ENCODE data around the gene SLC35E1. TPM values are rescaled to one million over a fixed set of nuclear protein-coding genes. Genes with fewer than 3 reads are reported as not detected.

The SLC35E1 gene
- 43.5 TPM for total RNA-seq (2021; ENCODE audit: unreplicated experiment)
- polyA plus RNA-seq (2012; ENCODE audit: insufficient read length): 48.2 TPM
- Bru-seq, nascent RNA: percentile 81 among the genes with signal in this experiment
- BruChase-seq, experiment 1, labeled RNA remaining after a 2-hour chase: percentile 96 among the genes with signal in this experiment
- BruChase-seq, experiment 2, labeled RNA remaining after a 6-hour chase: percentile 99 among the genes with signal in this experiment
- long read RNA-seq, full-length matches to known transcripts: 50 of 83 reads
- long read RNA-seq, partial matches to known transcripts: 5 of 83 reads
- long read RNA-seq, other reads (novel, unspliced or antisense): 28 of 83 reads

DNA sequence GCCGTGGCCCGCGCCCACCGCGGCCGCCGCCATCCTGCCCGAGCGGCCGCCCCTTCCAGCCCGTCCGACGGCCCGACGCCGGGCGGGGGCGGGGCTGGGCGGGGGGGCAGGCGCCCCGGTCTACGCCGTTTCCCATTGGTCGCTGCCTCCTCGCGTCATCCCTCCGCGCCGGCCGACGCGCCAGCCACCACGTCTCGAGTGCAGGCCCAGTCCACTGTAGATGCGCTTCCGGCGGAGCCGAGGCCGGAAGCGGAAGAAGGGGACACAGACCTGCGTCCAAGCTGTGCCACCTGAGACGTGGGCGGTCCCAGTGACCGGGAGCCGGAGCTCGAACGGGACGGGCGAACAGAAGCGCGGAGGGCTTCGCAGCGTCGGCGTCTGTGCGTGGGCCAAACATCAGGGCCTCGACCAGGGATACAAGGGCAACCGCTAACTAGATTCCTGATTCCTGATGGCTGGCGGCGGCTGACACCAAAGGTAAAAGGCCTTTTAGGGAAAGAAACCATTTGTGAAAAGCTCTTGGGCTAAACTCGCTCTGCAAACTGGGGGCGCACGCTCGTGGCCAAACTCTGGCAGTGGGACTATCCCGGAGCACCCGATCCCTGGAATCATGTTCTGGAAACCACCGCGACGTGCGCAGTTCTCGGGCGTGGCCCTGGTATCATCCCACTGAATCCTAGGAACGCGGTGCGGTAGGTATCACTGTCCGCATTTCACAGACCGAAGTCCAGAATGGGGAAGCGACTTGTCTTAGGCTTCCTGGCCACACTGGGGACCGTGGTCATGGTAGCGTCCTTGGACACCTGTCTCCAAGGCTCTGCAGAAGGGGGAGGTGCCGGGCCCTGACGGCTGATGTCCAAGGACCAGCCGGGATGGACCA is at the start of gene SLC35E1:
TSS of gene SLC35E1 (minus strand) at position 84 of the 880 bp plus-strand sequence. CDS start at position 33, 51 bp downstream.
- peak; percentile 78 for TF ChIP-seq POLR2AphosphoS5 (IDR thresholded peaks at IDR 0.05; ENCODE audit: low read depth, low read length)
- TF ChIP-seq, protein P1, sequence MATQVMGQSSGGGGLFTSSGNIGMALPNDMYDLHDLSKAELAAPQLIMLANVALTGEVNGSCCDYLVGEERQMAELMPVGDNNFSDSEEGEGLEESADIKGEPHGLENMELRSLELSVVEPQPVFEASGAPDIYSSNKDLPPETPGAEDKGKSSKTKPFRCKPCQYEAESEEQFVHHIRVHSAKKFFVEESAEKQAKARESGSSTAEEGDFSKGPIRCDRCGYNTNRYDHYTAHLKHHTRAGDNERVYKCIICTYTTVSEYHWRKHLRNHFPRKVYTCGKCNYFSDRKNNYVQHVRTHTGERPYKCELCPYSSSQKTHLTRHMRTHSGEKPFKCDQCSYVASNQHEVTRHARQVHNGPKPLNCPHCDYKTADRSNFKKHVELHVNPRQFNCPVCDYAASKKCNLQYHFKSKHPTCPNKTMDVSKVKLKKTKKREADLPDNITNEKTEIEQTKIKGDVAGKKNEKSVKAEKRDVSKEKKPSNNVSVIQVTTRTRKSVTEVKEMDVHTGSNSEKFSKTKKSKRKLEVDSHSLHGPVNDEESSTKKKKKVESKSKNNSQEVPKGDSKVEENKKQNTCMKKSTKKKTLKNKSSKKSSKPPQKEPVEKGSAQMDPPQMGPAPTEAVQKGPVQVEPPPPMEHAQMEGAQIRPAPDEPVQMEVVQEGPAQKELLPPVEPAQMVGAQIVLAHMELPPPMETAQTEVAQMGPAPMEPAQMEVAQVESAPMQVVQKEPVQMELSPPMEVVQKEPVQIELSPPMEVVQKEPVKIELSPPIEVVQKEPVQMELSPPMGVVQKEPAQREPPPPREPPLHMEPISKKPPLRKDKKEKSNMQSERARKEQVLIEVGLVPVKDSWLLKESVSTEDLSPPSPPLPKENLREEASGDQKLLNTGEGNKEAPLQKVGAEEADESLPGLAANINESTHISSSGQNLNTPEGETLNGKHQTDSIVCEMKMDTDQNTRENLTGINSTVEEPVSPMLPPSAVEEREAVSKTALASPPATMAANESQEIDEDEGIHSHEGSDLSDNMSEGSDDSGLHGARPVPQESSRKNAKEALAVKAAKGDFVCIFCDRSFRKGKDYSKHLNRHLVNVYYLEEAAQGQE (IDR thresholded peaks at IDR 0.05; ENCODE audit: insufficient read depth in 1 of 2, low read depth in 2 of 2, low read length in 1 of 2): peak in 1 of 2 experiments; percentile 69; a peak in 1 of 4 replicates
- no peak for TF ChIP-seq TCF7L2 (IDR thresholded peaks at IDR 0.05; ENCODE audit: low read depth, low read length)
- peak; percentile 27; the same call in 1 of the 2 replicates for TF ChIP-seq SIN3A (IDR thresholded peaks at IDR 0.05; ENCODE audit: borderline replicate concordance, insufficient read depth, low read depth, low read length)
- TF ChIP-seq, protein P2, sequence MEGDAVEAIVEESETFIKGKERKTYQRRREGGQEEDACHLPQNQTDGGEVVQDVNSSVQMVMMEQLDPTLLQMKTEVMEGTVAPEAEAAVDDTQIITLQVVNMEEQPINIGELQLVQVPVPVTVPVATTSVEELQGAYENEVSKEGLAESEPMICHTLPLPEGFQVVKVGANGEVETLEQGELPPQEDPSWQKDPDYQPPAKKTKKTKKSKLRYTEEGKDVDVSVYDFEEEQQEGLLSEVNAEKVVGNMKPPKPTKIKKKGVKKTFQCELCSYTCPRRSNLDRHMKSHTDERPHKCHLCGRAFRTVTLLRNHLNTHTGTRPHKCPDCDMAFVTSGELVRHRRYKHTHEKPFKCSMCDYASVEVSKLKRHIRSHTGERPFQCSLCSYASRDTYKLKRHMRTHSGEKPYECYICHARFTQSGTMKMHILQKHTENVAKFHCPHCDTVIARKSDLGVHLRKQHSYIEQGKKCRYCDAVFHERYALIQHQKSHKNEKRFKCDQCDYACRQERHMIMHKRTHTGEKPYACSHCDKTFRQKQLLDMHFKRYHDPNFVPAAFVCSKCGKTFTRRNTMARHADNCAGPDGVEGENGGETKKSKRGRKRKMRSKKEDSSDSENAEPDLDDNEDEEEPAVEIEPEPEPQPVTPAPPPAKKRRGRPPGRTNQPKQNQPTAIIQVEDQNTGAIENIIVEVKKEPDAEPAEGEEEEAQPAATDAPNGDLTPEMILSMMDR (IDR thresholded peaks at IDR 0.05): no peak
- ATAC-seq (peak; percentile 98), DNase-seq (ENCODE audit: low read depth, low spot score) (peak; percentile 61)
- CTCF ChIA-PET: no interaction called here
- peaks cover 8% of the 10 kb centered on the region for H3K4me1 ChIP-seq (ENCODE audit: control insufficient read depth, insufficient read depth, low read length)
- H3K36me3 ChIP-seq (ENCODE audit: control insufficient read depth, insufficient read depth, low read length): peaks cover 4% of the 10 kb centered on the region; the same call in 1 of the 2 replicates
- intact Hi-C loops (cut with micrococcal nuclease; ENCODE audit: unreplicated experiment) (no loop called here), in situ Hi-C loops (cut with HindIII; ENCODE audit: low pct_unique_long_range_greater_than_20kb, low sequenced_read_pairs) (no loop called here)
- peak within 1 kb of the TSS; percentile 87 for H3K27ac ChIP-seq (ENCODE audit: low read length)
- H3K27me3 ChIP-seq (ENCODE audit: control insufficient read depth, insufficient read depth, low read length): no peaks in the 10 kb centered on the region
- TSS peak; percentile 86 for BruUV-seq (replicated peaks)
- H3K9me3 ChIP-seq (ENCODE audit: control insufficient read depth, insufficient read depth, low read depth, low read length): no peaks in the 10 kb centered on the region
- POLR2A ChIA-PET: no interaction called here
- H3K4me3 ChIP-seq (ENCODE audit: low read depth in 2 of 2, low read length in 2 of 2): peak within 1 kb of the TSS; percentile 93 to 94

DNA sequence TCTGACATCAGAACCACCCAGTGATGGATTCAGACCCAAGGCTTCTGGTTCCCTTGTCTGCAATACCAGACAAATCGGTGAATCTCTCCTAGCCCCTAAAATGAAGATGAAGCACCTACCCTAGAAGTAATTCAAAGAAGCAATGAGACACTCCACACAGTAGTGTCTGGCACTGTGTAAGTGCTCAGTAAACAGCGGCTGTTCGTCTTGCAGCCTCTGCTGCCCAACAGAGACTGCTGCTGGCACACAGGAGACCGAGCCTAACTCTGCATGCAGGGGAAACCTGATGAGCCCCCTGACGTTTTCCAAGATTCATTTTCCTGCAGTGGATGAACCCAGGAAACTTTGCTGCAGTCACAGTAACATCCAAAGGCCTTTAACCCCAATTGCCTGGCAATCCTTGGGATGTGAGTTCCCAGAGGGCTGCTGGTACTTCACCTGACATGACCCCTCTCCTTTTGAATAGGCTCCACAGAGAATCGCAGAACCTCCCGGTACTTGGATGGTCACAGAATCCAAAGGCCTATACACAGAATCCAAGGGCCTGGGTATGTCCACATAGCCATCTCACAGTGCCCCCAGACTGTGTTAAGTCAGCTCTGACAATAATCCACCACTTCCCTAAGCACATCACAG is 49.1 kb upstream of the SLC35E1 start:
- BruUV-seq (replicated peaks): no TSS peak
- intact Hi-C loops (cut with micrococcal nuclease; ENCODE audit: unreplicated experiment) (no loop called here), in situ Hi-C loops (cut with HindIII; ENCODE audit: low pct_unique_long_range_greater_than_20kb, low sequenced_read_pairs) (no loop called here)
- Histone ChIP-seq H3K36me3 (ENCODE audit: control insufficient read depth, insufficient read depth, low read length) (no peaks in the 10 kb centered on the region), H3K4me1 (ENCODE audit: control insufficient read depth, insufficient read depth, low read length) (peaks cover 14% of the 10 kb centered on the region), H3K9me3 (ENCODE audit: control insufficient read depth, insufficient read depth, low read depth, low read length) (no peaks in the 10 kb centered on the region), H3K27me3 (ENCODE audit: control insufficient read depth, insufficient read depth, low read length) (no peaks in the 10 kb centered on the region), H3K27ac (ENCODE audit: low read length) (no peak overlapping the region), H3K4me3 (ENCODE audit: low read depth in 2 of 2, low read length in 2 of 2) (no peak overlapping the region)
- no peak for DNase-seq (ENCODE audit: low read depth, low spot score)
- TF ChIP-seq, protein P2 (IDR thresholded peaks at IDR 0.05): no peak
- TF ChIP-seq SIN3A (IDR thresholded peaks at IDR 0.05; ENCODE audit: borderline replicate concordance, insufficient read depth, low read depth, low read length) (no peak), TCF7L2 (IDR thresholded peaks at IDR 0.05; ENCODE audit: low read depth, low read length) (no peak), POLR2AphosphoS5 (IDR thresholded peaks at IDR 0.05; ENCODE audit: low read depth, low read length) (no peak)
- TF ChIP-seq, protein P1 (IDR thresholded peaks at IDR 0.05; ENCODE audit: insufficient read depth in 1 of 2, low read depth in 2 of 2, low read length in 1 of 2): no peak
- ATAC-seq: no peak
- ChIA-PET CTCF (no interaction called here), POLR2A (no interaction called here)
